ENCODE results near the gene INIP. TPM values are rescaled to one million over a fixed set of nuclear protein-coding genes. Genes with fewer than 3 reads are reported as not detected.

The INIP gene
- total and polyA plus RNA-seq, 7 experiments from 2014 or later, result 13.8 to 63.1 (median 32.2) TPM

- H3K36me3 Mint-ChIP-seq, result peaks cover 0 to 43% (median 20%) of the 10 kb centered on the region in 5 donors
- Histone ChIP-seq H3K4me1 (ENCODE audit: control insufficient read depth in 2 of 2, insufficient read depth in 2 of 2, low read length in 2 of 2) (no peaks in the 10 kb centered on the region), H3K27me3 (ENCODE audit: control insufficient read depth in 2 of 2, insufficient read depth in 2 of 2, low read length in 2 of 2) (no peaks in the 10 kb centered on the region), H3K27ac (ENCODE audit: low read depth, low read length) (no peak overlapping the region), H3K9me3 (ENCODE audit: control insufficient read depth in 2 of 3, low read length in 3 of 3) (no peaks in the 10 kb centered on the region), H3K36me3 (ENCODE audit: control insufficient read depth in 2 of 3, insufficient read depth in 3 of 3, low read length in 3 of 3) (no peaks in the 10 kb centered on the region), H3K4me3 (ENCODE audit: low read length) (no peak overlapping the region)
- DNase-seq (no peak), ATAC-seq (no peak)
- no peaks in the 10 kb centered on the region for H3K27me3 Mint-ChIP-seq
- H3K4me3 Mint-ChIP-seq, result no peak overlapping the region
- ChIA-PET CTCF (no interaction called here), POLR2A (no interaction called here)
- H3K4me1 Mint-ChIP-seq, result no peaks in the 10 kb centered on the region
- H3K27ac Mint-ChIP-seq, result no peak overlapping the region
- peaks cover 0 to 4% (median under 1%) of the 10 kb centered on the region in 11 donors for H3K9me3 Mint-ChIP-seq
- intact Hi-C loops (cut with micrococcal nuclease), result no loop called here
Observed at GRCh38 chr9:112655668-112656067, 62.2 kb downstream of the INIP start.

GRCh38 chr9:112654282-112654681, 63.6 kb downstream of the INIP start:
- H3K4me1 Mint-ChIP-seq, result no peaks in the 10 kb centered on the region
- no peak overlapping the region for H3K27ac ChIP-seq (ENCODE audit: low read depth, low read length)
- no peak overlapping the region for H3K4me3 ChIP-seq (ENCODE audit: low read length)
- peaks cover 0 to 3% (median 0%) of the 10 kb centered on the region in 3 experiments for H3K9me3 ChIP-seq (ENCODE audit: control insufficient read depth in 2 of 3, low read length in 3 of 3)
- no peak for ATAC-seq
- DNase-seq, result no peak
- H3K9me3 Mint-ChIP-seq, result peaks cover 0 to 15% (median 6%) of the 10 kb centered on the region in 11 donors
- H3K36me3 Mint-ChIP-seq, result peaks cover 0 to 50% (median 31%) of the 10 kb centered on the region in 5 donors
- H3K27me3 Mint-ChIP-seq, result no peaks in the 10 kb centered on the region
- no peaks in the 10 kb centered on the region for H3K36me3 ChIP-seq (ENCODE audit: control insufficient read depth in 2 of 3, insufficient read depth in 3 of 3, low read length in 3 of 3)
- intact Hi-C loops (cut with micrococcal nuclease), result no loop called here
- ChIA-PET CTCF (no interaction called here), POLR2A (no interaction called here)
- no peak overlapping the region for H3K4me3 Mint-ChIP-seq
- no peaks in the 10 kb centered on the region for H3K27me3 ChIP-seq (ENCODE audit: control insufficient read depth in 2 of 2, insufficient read depth in 2 of 2, low read length in 2 of 2)
- no peaks in the 10 kb centered on the region for H3K4me1 ChIP-seq (ENCODE audit: control insufficient read depth in 2 of 2, insufficient read depth in 2 of 2, low read length in 2 of 2)
- no peak overlapping the region for H3K27ac Mint-ChIP-seq

- H3K36me3 Mint-ChIP-seq, result peaks cover 19 to 67% (median 62%) of the 10 kb centered on the region in 5 donors
- intact Hi-C loops (cut with micrococcal nuclease), result no loop called here
- no peak overlapping the region for H3K27ac Mint-ChIP-seq
- CTCF ChIA-PET, result no interaction called here
- Histone ChIP-seq H3K36me3 (ENCODE audit: control insufficient read depth in 2 of 3, insufficient read depth in 3 of 3, low read length in 3 of 3) (no peaks in the 10 kb centered on the region), H3K27me3 (ENCODE audit: control insufficient read depth in 2 of 2, insufficient read depth in 2 of 2, low read length in 2 of 2) (no peaks in the 10 kb centered on the region), H3K4me3 (ENCODE audit: low read length) (no peak overlapping the region), H3K9me3 (ENCODE audit: control insufficient read depth in 2 of 3, low read length in 3 of 3) (peaks cover 0 to 28% (median 0%) of the 10 kb centered on the region in 3 experiments), H3K4me1 (ENCODE audit: control insufficient read depth in 2 of 2, insufficient read depth in 2 of 2, low read length in 2 of 2) (no peaks in the 10 kb centered on the region), H3K27ac (ENCODE audit: low read depth, low read length) (no peak overlapping the region)
- peaks cover 0 to under 1% (median 0%) of the 10 kb centered on the region in 5 donors for H3K27me3 Mint-ChIP-seq
- ATAC-seq, result no peak
- H3K4me1 Mint-ChIP-seq, result no peaks in the 10 kb centered on the region
- H3K4me3 Mint-ChIP-seq, result no peak overlapping the region
- H3K9me3 Mint-ChIP-seq, result peaks cover 5 to 53% (median 30%) of the 10 kb centered on the region in 11 donors
- DNase-seq, result no peak
- POLR2A ChIA-PET, result no interaction called here
Observed at GRCh38 chr9:112648624-112649023, 69.3 kb downstream of the INIP start.

GRCh38 chr9:112647596-112647995, 70.3 kb downstream of the INIP start:
- H3K36me3 ChIP-seq (ENCODE audit: control insufficient read depth in 2 of 3, insufficient read depth in 3 of 3, low read length in 3 of 3), result no peaks in the 10 kb centered on the region
- peaks cover 19 to 64% (median 55%) of the 10 kb centered on the region in 5 donors for H3K36me3 Mint-ChIP-seq
- H3K27ac Mint-ChIP-seq, result no peak overlapping the region
- no peaks in the 10 kb centered on the region for H3K4me1 ChIP-seq (ENCODE audit: control insufficient read depth in 2 of 2, insufficient read depth in 2 of 2, low read length in 2 of 2)
- ChIA-PET POLR2A (no interaction called here), CTCF (no interaction called here)
- no peak overlapping the region for H3K27ac ChIP-seq (ENCODE audit: low read depth, low read length)
- H3K4me3 Mint-ChIP-seq, result no peak overlapping the region
- DNase-seq (no peak), ATAC-seq (no peak)
- no peaks in the 10 kb centered on the region for H3K4me1 Mint-ChIP-seq
- intact Hi-C loops (cut with micrococcal nuclease), result loop anchor here in 1 of 2 donors (1.0 kb wide), 1 partner anchor 25 kb away; no protein-coding TSS in a partner anchor
- no peaks in the 10 kb centered on the region for H3K27me3 ChIP-seq (ENCODE audit: control insufficient read depth in 2 of 2, insufficient read depth in 2 of 2, low read length in 2 of 2)
- peaks cover 5 to 53% (median 33%) of the 10 kb centered on the region in 11 donors for H3K9me3 Mint-ChIP-seq
- H3K27me3 Mint-ChIP-seq, result peaks cover 0 to 4% (median 0%) of the 10 kb centered on the region in 5 donors
- H3K9me3 ChIP-seq (ENCODE audit: control insufficient read depth in 2 of 3, low read length in 3 of 3), result peaks cover 0 to 28% (median 0%) of the 10 kb centered on the region in 3 experiments
- no peak overlapping the region for H3K4me3 ChIP-seq (ENCODE audit: low read length)

GRCh38 chr9:112642126-112642525, 75.8 kb downstream of the INIP start:
- ATAC-seq, result no peak
- no peak overlapping the region for H3K4me3 ChIP-seq (ENCODE audit: low read length)
- Mint-ChIP-seq H3K36me3 (peaks cover 16 to 56% (median 50%) of the 10 kb centered on the region in 5 donors), H3K27me3 (peaks cover 0 to 11% (median 0%) of the 10 kb centered on the region in 5 donors), H3K9me3 (peaks cover 14 to 48% (median 26%) of the 10 kb centered on the region in 11 donors), H3K4me3 (no peak overlapping the region), H3K4me1 (no peaks in the 10 kb centered on the region), H3K27ac (no peak overlapping the region)
- H3K9me3 ChIP-seq (ENCODE audit: control insufficient read depth in 2 of 3, low read length in 3 of 3), result peaks cover 0 to 19% (median 4%) of the 10 kb centered on the region in 3 experiments
- H3K27me3 ChIP-seq (ENCODE audit: control insufficient read depth in 2 of 2, insufficient read depth in 2 of 2, low read length in 2 of 2), result no peaks in the 10 kb centered on the region
- POLR2A ChIA-PET, result no interaction called here
- intact Hi-C loops (cut with micrococcal nuclease), result no loop called here
- no peaks in the 10 kb centered on the region for H3K36me3 ChIP-seq (ENCODE audit: control insufficient read depth in 2 of 3, insufficient read depth in 3 of 3, low read length in 3 of 3)
- DNase-seq, result no peak
- CTCF ChIA-PET, result no interaction called here
- H3K27ac ChIP-seq (ENCODE audit: low read depth, low read length), result no peak overlapping the region
- no peaks in the 10 kb centered on the region for H3K4me1 ChIP-seq (ENCODE audit: control insufficient read depth in 2 of 2, insufficient read depth in 2 of 2, low read length in 2 of 2)

- H3K27ac ChIP-seq (ENCODE audit: low read depth, low read length), result no peak overlapping the region
- no peaks in the 10 kb centered on the region for H3K27me3 ChIP-seq (ENCODE audit: control insufficient read depth in 2 of 2, insufficient read depth in 2 of 2, low read length in 2 of 2)
- H3K4me1 ChIP-seq (ENCODE audit: control insufficient read depth in 2 of 2, insufficient read depth in 2 of 2, low read length in 2 of 2), result no peaks in the 10 kb centered on the region
- H3K4me3 ChIP-seq (ENCODE audit: low read length), result no peak overlapping the region
- ChIA-PET POLR2A (no interaction called here), CTCF (no interaction called here)
- DNase-seq, result no peak
- Mint-ChIP-seq H3K36me3 (peaks cover 10 to 40% (median 37%) of the 10 kb centered on the region in 5 donors), H3K4me3 (no peak overlapping the region), H3K9me3 (peaks cover 14 to 33% (median 16%) of the 10 kb centered on the region in 11 donors), H3K4me1 (no peaks in the 10 kb centered on the region), H3K27ac (no peak overlapping the region), H3K27me3 (peaks cover 0 to 11% (median 4%) of the 10 kb centered on the region in 5 donors)
- ATAC-seq, result no peak
- intact Hi-C loops (cut with micrococcal nuclease), result no loop called here
- no peaks in the 10 kb centered on the region for H3K36me3 ChIP-seq (ENCODE audit: control insufficient read depth in 2 of 3, insufficient read depth in 3 of 3, low read length in 3 of 3)
- peaks cover 0 to 14% (median 4%) of the 10 kb centered on the region in 3 experiments for H3K9me3 ChIP-seq (ENCODE audit: control insufficient read depth in 2 of 3, low read length in 3 of 3)
Observed at GRCh38 chr9:112640311-112640710, 77.6 kb downstream of the INIP start.
